NCI-H2227 treated with DMSO at 0.1 percent for 48 hours (cell line): ENCODE results near the gene F10.

Experiments
- DNase-seq: peaks from one replicate; lab custom pipeline; 2025; lab: John Stamatoyannopoulos, UW

Gene F10

DNA sequence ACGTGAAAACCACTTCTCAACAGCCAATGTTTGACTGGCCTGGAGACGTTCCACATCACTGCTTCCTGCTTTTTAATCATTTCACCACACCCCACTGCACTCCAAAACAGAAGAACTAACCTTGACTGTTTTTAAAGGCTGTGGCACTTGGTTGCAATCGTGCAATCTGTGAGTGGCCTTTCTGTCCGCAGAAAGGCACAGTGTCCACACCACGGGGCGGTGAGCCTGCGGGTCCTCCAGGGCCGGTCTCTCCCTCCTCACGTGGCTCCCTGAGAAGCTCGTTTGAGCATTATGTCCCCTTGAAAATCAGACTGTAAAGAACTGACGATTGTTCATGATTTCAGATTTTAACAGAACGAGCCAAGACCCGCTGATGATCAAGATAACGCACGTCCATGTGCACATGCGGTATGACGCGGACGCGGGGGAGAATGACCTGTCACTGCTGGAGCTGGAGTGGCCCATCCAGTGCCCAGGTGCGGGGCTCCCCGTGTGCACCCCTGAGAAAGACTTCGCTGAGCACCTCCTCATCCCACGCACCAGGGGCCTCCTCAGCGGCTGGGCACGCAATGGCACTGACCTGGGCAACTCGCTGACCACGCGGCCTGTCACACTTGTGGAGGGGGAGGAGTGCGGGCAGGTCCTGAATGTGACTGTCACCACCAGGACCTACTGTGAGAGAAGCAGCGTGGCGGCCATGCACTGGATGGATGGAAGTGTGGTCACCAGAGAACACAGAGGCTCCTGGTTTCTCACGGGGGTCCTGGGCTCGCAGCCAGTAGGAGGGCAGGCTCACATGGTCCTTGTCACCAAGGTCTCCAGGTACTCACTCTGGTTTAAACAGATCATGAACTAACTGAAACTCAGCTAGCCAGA is 48.9 kb downstream of the F10 start:
- no peak for DNase-seq

DNA sequence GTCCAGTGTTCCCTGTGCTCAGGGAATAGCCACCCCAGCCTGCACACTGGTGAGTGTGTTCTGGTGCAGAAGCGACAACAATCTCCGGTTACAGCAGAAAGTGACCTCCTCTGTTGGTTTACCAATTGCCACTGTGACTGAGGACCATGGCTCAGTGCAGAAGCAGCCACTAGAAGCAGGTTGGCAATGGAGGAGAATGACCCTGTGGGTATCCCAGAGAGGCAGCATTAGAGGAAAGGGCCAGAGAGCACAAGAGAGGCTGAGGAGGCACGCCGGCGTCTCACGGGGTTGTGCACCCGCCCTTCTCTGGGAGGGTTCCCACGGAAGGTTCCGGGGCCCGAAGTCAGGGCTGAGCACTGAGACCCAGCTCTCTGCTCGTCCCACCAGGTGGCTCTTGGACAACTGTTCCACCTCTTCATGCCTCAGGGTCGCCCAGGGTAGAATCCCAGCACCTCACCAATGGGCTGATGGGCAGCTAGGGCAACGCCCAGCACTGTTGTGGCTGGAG is 49.9 kb downstream of the F10 start:
- no peak for DNase-seq

DNA sequence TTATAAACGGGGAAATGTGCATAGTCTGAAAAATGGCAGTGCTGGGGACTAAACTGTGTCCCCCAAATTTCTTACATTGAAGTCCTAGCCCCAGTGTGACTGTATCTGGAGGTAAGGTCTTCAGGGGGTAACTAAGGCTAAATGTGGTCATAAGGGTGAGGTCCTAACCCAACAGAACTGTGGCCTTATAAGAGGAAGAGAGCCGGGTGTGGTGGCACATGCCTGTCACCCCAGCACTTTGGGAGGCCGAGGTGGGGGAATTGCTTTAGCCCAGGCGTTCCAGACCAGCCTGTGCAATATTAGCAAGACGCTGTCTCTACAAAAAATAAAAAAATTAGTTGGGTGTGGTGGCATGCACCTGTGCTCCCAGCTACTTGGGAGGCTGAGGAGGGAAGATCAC is 53.7 kb downstream of the F10 start:
- DNase-seq = no peak

DNA sequence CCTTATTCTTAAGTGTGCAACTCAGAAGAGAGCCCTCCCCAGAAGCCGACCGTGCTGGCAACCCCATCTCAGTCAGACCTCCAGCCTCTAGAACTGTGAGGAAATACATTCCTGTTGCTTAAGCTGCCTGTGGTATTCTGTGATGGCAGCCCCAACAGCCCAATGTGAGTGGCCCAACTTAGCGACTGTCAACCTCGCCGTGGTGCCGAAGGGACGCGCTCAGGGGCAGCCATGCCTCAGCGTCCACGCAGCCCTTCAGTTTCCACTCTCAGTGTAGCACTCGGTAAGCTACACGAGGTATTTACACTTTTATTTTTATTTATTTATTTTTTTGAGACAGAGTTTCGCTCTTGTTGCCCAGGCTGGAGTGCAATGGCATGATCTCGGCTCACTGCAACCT is 54.2 kb downstream of the F10 start:
- no peak for DNase-seq

DNA sequence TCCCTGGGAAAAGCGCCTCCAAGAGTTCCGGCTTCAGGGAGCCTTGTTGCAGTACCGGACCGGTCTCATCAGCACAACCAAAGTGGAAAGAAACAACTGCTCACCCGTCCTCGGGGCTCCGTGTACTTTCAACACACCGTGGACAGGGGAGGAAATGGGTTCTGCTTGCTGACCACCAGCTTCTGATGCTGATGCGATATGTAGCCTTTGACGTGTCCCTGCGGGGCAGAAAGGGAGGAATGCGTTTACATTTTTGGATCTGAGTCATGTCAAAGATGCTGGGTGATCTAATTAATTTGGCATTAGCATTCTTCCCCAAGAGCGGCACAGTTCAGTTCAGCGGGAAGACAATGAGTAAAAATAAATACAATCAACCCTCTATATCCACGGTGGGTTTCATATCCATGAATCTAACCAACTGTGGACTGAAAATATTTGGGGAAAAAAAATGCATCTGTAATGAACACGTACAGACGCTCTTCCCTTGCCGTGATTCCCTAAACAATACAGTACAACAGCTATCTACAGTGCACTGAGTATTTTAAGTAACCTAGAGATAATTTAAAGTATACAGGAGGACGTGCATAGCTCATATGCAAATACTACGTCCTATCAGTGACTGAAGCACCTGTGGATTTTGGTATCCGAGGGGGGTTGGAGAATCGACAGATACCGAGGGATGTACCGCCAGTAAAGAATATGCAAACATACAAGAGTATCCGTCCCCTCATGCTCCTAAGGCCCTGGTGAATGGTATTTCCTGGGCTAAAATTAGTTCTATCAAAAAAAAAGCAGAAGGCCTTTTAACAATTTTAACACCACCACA is 55.7 kb downstream of the F10 start:
- no peak for DNase-seq

DNA sequence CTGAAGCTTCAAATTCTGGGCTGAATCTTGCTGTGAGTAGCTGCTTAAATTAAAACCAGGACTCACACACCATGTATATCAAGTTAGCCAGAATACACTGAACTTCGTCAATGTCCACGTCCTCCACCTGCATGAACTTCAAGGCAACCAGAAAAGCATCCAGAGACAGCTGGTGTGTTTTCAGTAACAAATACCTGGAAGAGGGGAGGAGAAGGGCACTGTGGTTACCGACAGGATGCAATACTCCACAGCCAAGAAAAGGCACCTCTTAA is 56.2 kb downstream of the F10 start:
- no peak for DNase-seq

DNA sequence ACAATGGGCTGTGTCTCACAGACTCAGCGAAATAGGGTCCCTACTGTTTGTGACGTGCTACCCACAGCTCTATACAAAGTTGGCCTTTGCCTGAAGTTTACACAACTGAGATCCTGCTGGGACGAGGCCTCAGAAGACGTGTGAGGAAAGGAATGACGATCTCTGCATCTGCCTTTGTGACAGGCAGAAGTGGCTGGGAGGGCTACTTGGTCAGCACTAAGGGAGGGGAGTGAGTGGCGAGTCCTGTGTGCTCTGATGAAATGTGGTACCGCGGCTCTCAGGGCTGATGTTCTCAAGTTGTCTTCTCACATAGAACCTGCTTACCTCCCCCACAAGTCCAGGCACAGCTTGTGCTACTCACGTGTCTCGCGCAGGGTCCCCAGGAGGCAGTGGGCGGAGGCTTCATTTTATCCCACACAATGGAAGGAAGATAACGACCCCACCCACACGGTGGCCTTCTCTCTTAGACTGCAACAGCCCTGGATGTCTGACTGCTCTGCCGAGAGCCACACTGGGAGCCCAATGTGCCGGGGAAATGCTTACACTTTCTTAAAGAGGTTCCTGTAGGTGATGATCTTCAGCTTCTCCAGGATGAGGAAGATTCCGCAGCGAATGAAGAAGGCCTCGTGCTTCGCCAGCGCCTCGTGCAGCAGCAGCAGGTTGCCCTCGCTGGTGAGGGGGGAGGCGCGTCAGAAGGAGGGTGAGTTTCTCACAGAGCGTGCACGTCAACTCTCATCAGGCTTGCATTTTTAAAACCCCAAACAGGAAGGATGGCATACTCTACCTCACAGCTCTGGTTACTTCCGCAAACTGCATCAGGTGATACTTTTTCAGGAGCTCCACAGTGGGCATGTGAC is 57.0 kb downstream of the F10 start:
- no peak for DNase-seq

DNA sequence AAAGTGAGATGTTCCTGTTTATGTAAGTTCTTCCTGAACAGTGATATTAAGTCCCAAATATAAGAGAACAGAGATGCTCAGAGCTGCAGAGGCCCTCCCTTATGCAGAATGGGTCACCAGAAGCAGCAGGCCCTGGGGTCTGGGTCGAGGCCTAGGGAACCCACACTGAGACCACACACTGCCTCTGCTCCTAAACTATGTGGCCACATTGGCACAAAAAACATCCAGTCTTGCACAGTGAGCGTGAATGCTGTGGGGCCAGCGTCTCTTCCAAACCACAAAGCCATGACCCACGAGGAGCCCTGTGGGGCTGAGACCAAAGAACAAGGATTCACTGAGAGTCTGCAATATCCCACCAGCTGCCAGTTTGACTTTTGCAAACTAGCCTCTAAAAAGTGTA is 59.4 kb downstream of the F10 start:
- no peak for DNase-seq

DNA sequence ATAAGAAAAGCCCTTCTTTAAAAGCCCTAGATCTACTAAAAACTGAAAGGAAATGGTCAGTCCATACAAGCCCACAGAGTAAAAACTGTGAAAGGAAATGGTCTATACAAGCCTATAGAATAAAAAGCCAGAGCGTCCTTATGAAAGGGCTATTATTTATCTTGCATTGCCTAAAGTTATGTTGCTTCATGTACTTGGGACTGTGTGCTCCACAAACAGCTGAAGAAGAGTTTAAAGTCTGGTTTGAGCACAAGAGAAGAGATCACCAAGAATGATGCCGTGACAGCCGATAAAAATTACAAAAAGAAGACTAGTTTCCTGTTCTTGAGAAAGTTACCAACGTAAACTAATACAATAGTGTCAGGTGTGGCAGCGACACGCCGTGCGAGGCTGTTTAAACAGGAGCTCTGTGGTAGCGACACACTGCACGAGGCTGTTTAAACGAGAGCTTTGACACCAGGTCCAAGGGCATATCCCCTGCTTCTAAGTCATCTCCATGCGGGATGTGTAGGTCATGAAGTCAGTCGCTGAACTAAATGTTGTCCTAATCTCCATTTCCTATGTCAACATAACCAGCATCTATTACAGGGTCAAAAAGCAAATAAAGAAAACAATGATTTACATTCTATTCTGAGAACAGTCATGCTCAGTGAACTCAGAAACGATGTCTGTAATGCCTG is 61.0 kb downstream of the F10 start:
- DNase-seq = no peak

DNA sequence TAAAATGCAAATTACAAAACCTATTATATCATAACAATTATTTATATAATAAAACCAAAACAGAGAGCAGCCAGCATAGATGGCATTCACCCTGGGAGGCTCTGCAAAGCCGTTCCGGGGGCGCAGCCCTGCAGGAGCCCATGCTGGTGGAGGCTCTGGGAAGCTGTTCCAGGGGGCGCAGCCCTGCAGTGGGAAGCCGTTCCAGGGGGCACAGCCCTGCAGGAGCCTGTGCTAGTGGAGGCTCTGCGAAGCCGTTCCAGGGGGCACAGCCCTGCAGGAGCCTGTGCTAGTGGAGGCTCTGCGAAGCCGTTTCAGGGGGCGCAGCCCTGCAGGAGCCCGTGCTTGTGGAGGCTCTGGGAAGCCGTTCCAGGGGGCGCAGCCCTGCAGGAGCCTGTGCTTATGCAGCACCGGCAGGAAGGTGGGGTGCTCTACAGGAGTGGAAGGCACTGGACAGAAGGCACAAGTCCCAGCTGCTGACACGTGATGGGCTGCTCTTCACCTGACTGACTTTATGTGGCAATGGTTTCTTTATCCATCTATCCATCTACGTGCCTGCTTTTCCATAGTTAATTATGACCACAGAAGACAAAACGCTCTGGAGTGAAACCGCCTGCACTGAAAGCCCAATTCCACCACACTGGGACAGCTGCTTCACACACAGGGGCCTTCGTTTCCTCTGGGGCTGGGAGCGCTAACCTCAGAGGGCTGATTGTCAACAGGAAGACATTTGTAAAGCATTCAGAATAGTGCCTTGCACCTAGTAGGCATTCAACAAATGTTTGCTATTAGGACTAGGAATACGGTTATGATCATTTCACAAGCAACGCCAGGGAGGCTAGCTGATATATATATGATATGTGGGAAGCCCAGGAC is 62.2 kb downstream of the F10 start:
- no peak for DNase-seq

DNA sequence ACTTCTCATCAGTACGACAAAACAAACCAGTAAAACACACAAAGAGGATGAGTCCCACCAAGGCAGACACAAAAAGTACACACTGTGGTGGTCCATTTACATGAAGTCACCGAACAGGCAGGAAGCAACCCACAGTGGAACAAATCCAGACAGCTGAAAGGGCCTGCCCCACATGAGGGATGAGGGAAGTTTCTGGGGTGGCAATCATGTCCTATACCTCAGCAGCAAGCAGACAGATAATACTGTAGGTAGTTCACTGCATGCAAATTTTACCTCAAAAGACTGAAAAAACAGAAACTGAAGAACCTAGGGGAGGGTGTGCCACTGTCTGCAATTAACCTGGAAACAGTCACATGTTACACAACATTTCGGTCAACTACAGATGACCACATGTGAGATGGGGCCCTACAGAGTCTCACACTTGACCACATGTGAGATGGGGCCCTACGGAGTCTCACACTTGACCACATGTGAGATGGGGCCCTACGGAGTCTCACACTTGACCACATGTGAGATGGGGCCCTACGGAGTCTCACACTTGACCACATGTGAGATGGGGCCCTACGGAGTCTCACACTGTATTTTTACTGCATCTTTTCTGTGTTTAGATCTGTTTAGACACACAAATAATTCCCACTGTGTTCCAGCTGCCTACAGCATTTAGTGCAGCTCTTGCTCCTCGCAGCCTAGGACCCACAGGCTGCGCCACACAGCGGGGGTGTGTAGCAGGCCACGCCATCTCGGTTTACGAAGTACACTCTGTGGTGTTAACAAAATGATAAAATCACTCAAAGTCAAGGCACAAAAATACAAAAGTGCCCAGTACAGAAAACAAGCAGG is 63.7 kb downstream of the F10 start:
- DNase-seq = no peak

DNA sequence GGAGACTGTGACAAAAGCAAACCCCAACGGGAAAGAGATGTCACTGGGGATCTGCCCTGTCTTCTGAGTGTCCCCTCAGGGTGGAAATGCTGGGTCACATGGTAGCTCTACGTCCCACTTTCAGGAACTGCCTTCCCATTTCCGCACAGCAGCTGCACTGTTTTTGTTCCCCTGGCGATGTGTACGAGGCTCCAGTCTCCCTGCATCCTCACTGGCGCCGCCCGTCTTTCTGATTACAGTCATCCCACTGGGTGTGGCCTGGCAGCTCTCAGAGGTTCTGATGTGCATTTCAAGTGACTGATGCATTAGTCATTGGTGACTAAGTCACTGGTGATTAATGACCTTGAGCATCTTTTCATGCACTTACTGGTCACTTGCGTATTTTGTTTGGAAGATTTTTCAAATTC is 64.7 kb downstream of the F10 start:
- no peak for DNase-seq

DNA sequence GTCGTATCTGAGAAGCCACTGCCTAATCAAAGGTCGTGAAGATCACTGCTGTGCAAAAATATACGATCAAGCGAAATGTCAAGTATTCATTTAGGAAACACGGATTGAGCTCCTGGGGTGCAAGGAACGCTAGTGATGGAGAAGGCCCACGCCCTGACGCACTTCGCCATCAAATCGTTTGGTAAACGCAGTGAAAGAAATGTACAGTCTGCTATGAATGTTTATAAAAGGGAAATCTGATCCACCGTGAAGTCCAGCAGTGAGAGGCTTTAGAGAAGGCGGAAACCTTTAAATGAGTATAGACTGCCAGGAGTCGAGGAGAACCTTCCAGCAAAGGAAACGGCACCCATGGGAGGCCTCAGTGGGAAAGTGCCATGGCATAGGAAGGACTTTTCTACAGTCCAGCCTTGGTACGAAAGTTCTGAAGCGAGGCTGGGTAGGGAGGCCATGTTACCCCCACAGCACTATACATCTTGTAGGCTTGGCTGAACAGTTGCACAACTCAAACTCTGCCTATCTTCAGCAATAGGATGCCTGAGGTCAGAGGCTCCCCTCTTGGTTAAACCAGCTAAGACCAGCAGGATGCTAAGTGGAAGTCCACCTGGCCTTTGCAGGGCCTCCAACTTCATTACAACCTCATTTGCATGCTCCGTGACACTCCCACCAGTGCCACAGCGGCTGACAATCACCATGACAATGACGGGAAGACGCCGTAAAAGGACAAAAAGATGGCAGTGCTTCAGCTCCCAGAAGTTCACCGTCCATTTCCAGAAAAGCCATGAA is 65.5 kb downstream of the F10 start:
- no peak for DNase-seq

DNA sequence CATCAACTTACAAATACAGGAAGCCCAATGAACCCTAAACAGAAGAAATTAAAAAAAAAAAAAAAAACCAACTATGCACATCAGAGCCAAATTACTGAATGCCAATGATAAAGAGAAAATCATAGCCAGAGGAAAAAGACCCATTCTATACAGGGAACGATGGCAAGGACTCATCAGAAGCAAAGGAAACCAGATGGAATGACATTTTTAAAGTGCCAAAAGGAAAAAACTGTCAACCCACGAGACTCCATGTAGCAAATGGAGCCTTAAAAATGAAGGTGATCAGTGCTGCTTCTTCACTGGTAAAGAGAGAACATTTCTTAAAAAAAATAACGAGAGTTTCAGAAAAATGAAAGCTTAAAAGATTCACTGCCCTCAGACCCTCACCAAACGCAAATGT is 67.6 kb downstream of the F10 start:
- no peak for DNase-seq

DNA sequence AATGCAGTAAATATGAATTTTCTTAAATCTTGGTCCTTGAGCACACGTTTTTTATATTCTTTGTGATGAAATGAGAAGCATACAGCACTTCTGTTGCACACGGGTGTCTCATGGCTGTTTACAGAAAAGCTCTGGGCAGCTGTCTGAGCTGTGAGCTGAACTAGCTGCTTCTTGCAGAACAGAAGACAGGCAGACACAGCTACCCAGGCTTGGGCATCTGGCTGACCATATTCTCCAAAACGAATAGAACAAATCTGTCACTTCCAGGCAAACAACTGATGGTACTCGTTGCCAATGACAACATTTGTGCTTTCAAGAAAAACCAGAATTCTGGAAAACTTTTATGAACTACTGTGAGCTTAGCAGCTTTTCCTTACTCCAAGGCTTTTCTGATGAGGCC is 69.7 kb downstream of the F10 start:
- DNase-seq = no peak

DNA sequence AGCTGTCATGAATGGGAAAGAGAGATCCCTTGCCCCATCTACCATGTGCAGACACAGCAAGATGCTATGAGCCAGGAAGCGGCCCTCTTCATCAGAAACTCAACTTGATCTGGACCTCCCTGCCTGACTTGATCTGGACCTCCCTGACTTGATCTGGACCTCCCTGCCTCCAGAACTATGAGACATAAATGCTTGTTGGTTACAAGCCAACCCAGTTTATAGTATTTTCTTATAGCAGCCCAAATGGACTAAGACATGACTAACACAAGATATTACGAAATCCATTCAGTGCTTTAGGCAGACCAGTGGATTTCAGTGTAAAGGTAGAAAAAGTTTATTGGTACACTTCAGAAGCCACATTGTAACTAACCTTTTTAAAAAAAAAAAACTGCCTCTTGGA is 70.3 kb downstream of the F10 start:
- DNase-seq = no peak

DNA sequence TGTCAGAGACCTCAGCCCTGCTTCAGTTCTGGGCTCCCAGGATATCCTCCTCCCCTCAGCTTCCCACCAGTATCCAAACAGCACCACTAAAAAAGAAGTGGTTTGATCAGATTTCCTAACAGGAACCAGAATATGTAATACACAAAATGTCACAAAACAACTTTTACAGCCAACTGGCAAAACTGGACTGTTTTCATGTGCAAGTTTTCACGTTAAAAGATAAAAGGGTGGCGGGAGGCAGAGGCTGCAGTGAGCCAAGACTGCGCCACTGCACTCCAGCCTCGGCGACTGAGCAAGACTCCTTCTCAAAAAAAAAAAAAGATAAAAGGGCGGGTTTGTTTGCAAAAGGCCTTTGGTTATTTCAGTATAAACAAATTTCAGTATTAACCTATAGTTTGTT is 72.8 kb downstream of the F10 start:
- DNase-seq = no peak

DNA sequence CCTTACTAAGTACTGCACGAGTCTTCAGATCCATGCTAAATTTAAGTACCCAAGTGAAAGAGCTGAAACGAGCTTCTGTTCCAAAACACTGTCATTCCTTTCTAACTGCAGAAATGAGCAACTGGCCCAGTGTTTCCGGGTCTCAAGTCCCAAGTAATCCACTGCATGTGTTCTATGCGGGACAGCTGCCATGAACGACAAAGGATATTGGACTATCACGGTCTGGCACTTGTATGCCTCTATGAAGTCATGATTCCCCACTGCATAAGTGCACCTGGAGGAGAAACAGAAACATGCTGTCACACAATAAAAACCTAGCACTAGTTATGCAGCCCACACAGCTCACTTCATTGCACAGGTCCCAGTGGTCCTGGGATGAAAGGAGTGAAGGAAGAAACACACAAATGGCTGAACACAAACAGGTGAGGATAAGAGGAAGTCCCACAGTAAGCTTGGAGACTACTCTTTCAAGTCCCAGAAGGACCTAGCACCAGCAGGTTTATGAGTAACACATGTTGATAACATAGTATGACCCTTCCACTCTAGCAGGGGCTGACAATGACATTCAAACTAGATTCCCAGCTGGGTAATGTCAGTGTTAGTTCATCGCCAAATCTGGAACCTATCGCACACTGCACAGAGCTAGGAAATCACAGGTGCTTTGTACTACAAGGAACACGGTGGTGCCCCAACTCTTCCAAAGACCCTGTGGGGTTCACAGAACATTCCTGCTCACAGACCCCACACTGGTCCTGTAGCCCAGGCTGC is 74.6 kb downstream of the F10 start:
- no peak for DNase-seq
